Esophagus muscularis mucosa (tissue), 4 donors: Measurements from ENCODE around the gene GPR68. TPM values are rescaled to one million over a fixed set of nuclear protein-coding genes. Genes with fewer than 3 reads are reported as not detected.
"Not testable (repeated sequence)": the region's sequence is repeated elsewhere in the genome, so short reads cannot be mapped to it uniquely, and the experiment has no call there.

Experiments
- DNase-seq: peaks from one replicate; pipeline ENCODE4 v3.0.0-alpha.2; 2017; ENCODE audit errors: extremely low spot score
- H3K27ac ChIP-seq, 4 donors: fragments of 200-600 bp; sonication (generic); replicated peaks in 1 of 4; 1 replicate in 3 of 4; 2 replicates in 1 of 4; pipeline ENCODE4 v1.5.1; 2016 to 2019; ENCODE audit warnings: mild to moderate bottlenecking in 1 of 4
- H3K27me3 ChIP-seq, 4 donors: fragments of 200-600 bp; sonication (generic); one replicate each; pipeline versions ENCODE4 v1.5.1 to v1.6.0; 2016 to 2019
- H3K36me3 ChIP-seq, 4 donors: fragments of 200-600 bp; sonication (generic); one replicate each; pipeline ENCODE4 v1.5.1; 2016 to 2019
- H3K4me1 ChIP-seq, 4 donors: fragments of 200-600 bp; sonication (generic); one replicate each; pipeline ENCODE4 v1.5.1; 2016 to 2019
- H3K4me3 ChIP-seq, 4 donors: fragments of 200-600 bp; sonication (generic); 1 replicate in 2 of 4; 2 replicates in 2 of 4; pipeline ENCODE4 v1.5.1; 2016 to 2019; ENCODE audit warnings: mild to moderate bottlenecking in 4 of 4, moderate library complexity in 1 of 4
- H3K9me3 ChIP-seq, 4 donors: fragments of 200-600 bp; sonication (generic); 1 replicate in 3 of 4; 2 replicates in 1 of 4; pipeline ENCODE4 v1.5.1; 2016 to 2019
- CTCF ChIP-seq, 3 experiments: fragments of 200-600 bp in 2 of 3; fragments of 450-650 bp in 1 of 3; sonication (generic) in 2 of 3; IDR thresholded peaks; one replicate each; pipeline ENCODE4 v1.5.1; 2017 to 2019; ENCODE audit warnings: antibody characterized with exemption in 3 of 3, mild to moderate bottlenecking in 2 of 3, moderate library complexity in 1 of 3
- EP300 ChIP-seq: sonication (generic); formaldehyde crosslinking; IDR thresholded peaks from one replicate; pipeline ENCODE4 v1.6.1; 2017; ENCODE audit warnings: antibody characterized with exemption
- POLR2A ChIP-seq: fragments of 450-650 bp; IDR thresholded peaks from one replicate; pipeline ENCODE4 v1.6.1; 2017; ENCODE audit warnings: antibody characterized with exemption, moderate library complexity, mild to moderate bottlenecking, low read depth
- POLR2AphosphoS5 ChIP-seq, 2 donors: sonication (generic); formaldehyde crosslinking; IDR thresholded peaks; one replicate each; pipeline ENCODE4 v1.6.1; 2017; ENCODE audit warnings: antibody characterized with exemption in 2 of 2
- WGBS: methylation state at CpG from one replicate; pipeline ENCODE4 v1.1.5; 2018; 5-methylcytosine and 5-hydroxymethylcytosine counted together
- intact Hi-C: fragments of 100-400 bp; cut with DNase I; formaldehyde crosslinking; loops from one replicate; pipeline ENCODE4 v1.15.1; 2023
- total RNA-seq, 4 donors: library from RNA; depleted of rRNA; stranded (reverse); fragments of >200 nt; gene quantifications; one replicate each; pipeline versions ENCODE4 v1.1.0 to v1.2.1, GENCODE V29; 2016

The GPR68 gene
- total RNA-seq, 4 donors from 2014 or later = 1.3 to 9.1 (median 5.4) TPM

GRCh38 chr14:91269076-91269991 is 24.8 kb upstream of the GPR68 start:
- Histone ChIP-seq H3K4me1 (peaks cover 0 to 21% (median 15%) of the 10 kb centered on the region in 4 donors), H3K9me3 (no peaks in the 10 kb centered on the region), H3K27ac (no peak overlapping the region), H3K36me3 (peaks cover 0 to 11% (median 2%) of the 10 kb centered on the region in 4 donors), H3K4me3 (no peak overlapping the region), H3K27me3 (no peaks in the 10 kb centered on the region)
- intact Hi-C loops = no loop called here
- TF ChIP-seq CTCF (IDR thresholded peaks at IDR 0.05) (no peak), EP300 (no peak), POLR2AphosphoS5 (IDR thresholded peaks at IDR 0.05) (no peak), POLR2A (no peak)
- 65% methylated on average over 24 of the region's 24 CpGs for WGBS
- DNase-seq = no peak

GRCh38 chr14:91267965-91268437 is 23.5 kb upstream of the GPR68 start:
- peaks cover 4 to 31% (median 21%) of the 10 kb centered on the region in 4 donors for H3K4me1 ChIP-seq

GRCh38 chr14:91266276-91266675 is 21.8 kb upstream of the GPR68 start:
- DNase-seq, H3K27ac ChIP-seq, intact Hi-C loops, H3K27me3 ChIP-seq, H3K9me3 ChIP-seq, H3K36me3 ChIP-seq, H3K4me3 ChIP-seq: not testable (repeated sequence)
- 94% methylated on average over 15 of the region's 15 CpGs for WGBS
- peaks cover 4 to 31% (median 21%) of the 10 kb centered on the region in 4 donors for H3K4me1 ChIP-seq

More at GRCh38 chr14:91267965-91268437, 23.5 kb upstream of the GPR68 start:
- intact Hi-C loops = no loop called here
- Histone ChIP-seq H3K27me3 (no peaks in the 10 kb centered on the region), H3K4me3 (no peak overlapping the region), H3K36me3 (peaks cover 0 to 8% (median 0%) of the 10 kb centered on the region in 4 donors), H3K9me3 (no peaks in the 10 kb centered on the region), H3K27ac (no peak overlapping the region)
- 98% methylated on average over 7 of the region's 7 CpGs for WGBS
- TF ChIP-seq POLR2A = no peak
- TF ChIP-seq POLR2AphosphoS5 (IDR thresholded peaks at IDR 0.05) = no peak
- TF ChIP-seq CTCF (IDR thresholded peaks at IDR 0.05) = no peak
- TF ChIP-seq EP300 = no peak
- DNase-seq = no peak

- Histone ChIP-seq H3K4me1 (peaks cover 4 to 31% (median 21%) of the 10 kb centered on the region in 4 donors), H3K9me3 (peaks cover 0 to 5% (median 0%) of the 10 kb centered on the region in 4 donors), H3K4me3 (no peak overlapping the region), H3K27me3 (no peaks in the 10 kb centered on the region), H3K36me3 (no peaks in the 10 kb centered on the region), H3K27ac (no peak overlapping the region)
- WGBS = 98% methylated on average over 7 of the region's 7 CpGs
- TF ChIP-seq CTCF (IDR thresholded peaks at IDR 0.05) (no peak), EP300 (no peak), POLR2AphosphoS5 (IDR thresholded peaks at IDR 0.05) (no peak), POLR2A (no peak)
- no peak for DNase-seq
- intact Hi-C loops = no loop called here
Observed at GRCh38 chr14:91265404-91265803, 20.9 kb upstream of the GPR68 start.
